HG02759 (cell line): ENCODE measurements around the gene ZNF81.
"Not testable (repeated sequence)": the region's sequence is repeated elsewhere in the genome, so short reads cannot be mapped to it uniquely, and the experiment has no call there.

Experiments
- ATAC-seq: cut with Tn5 transposase; IDR thresholded peaks from one replicate; pipeline ENCODE4 v1.9.1; 2021; ENCODE audit warnings: mild to moderate bottlenecking, moderate library complexity; ENCODE audit not compliant: unreplicated experiment

ZNF81 gene

GRCh38 chrX:47931970-47932369 is 95.3 kb downstream of the ZNF81 start:
- not testable (repeated sequence) for ATAC-seq

GRCh38 chrX:47933946-47934345 is 97.2 kb downstream of the ZNF81 start:
- no peak for ATAC-seq

- ATAC-seq: no peak
These were observed 99.7 kb downstream of the ZNF81 start for GRCh38 chrX:47936224-47936939.

GRCh38 chrX:47936940-47937317 is 100.2 kb downstream of the ZNF81 start:
- no peak for ATAC-seq

- ATAC-seq: no peak
These were observed 103.7 kb downstream of the ZNF81 start for GRCh38 chrX:47940448-47940847.

GRCh38 chrX:47941423-47941822 is 104.7 kb downstream of the ZNF81 start:
- no peak for ATAC-seq

- not testable (repeated sequence) for ATAC-seq
These were observed 118.6 kb downstream of the ZNF81 start for GRCh38 chrX:47955295-47955694.

GRCh38 chrX:47956016-47956415 is 119.3 kb downstream of the ZNF81 start:
- no peak for ATAC-seq

- ATAC-seq: not testable (repeated sequence)
These were observed 121.5 kb downstream of the ZNF81 start for GRCh38 chrX:47958206-47958605.

GRCh38 chrX:47958761-47959342 is 122.2 kb downstream of the ZNF81 start:
- ATAC-seq: no peak

- no peak for ATAC-seq
These were observed 123.7 kb downstream of the ZNF81 start for GRCh38 chrX:47960406-47960805.

GRCh38 chrX:47961830-47962229 is 125.1 kb downstream of the ZNF81 start:
- not testable (repeated sequence) for ATAC-seq

- not testable (repeated sequence) for ATAC-seq
These were observed 128.8 kb downstream of the ZNF81 start for GRCh38 chrX:47965526-47965925.
